Body of pancreas (tissue), 4 donors: ENCODE measurements around the gene PRODH.
"Not testable (repeated sequence)": the region's sequence is repeated elsewhere in the genome, so short reads cannot be mapped to it uniquely, and the experiment has no call there.

Experiments
- POLR2A ChIP-seq, 3 donors: fragments of 450-650 bp; IDR thresholded peaks; one replicate each; pipeline ENCODE4 v1.6.1; 2016; ENCODE audit warnings: antibody characterized with exemption in 3 of 3, mild to moderate bottlenecking in 2 of 3
- TF ChIP-seq, protein P1 (sequence below), 7 experiments: fragments of 450-650 bp in 4 of 7; fragments of 200-600 bp in 3 of 7; sonication (generic) in 3 of 7; IDR thresholded peaks; one replicate each; pipeline ENCODE4 v1.5.1; 2016 to 2019; ENCODE audit warnings: antibody characterized with exemption in 7 of 7

DNA sequence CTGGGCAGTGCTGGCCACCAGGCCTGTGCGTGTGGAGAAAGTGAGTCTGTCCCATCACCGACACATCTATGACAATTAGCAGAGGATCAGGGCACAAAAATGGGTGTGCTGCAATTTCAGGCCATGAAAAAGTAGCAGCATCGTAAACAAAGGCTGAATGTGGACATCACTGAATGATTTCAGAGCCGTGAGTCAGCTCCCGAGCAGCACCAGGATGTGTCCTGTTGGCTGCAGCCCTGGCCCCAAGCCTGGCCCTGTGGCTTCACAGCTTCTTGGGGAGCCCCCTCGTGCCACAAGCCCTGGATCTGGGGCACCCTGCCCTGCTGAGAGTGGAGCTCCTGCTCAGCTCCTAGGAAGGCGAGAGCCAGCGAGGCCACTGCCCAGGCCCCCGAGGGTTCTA, 20.5 kb downstream of the PRODH start:
- TF ChIP-seq, protein P1, sequence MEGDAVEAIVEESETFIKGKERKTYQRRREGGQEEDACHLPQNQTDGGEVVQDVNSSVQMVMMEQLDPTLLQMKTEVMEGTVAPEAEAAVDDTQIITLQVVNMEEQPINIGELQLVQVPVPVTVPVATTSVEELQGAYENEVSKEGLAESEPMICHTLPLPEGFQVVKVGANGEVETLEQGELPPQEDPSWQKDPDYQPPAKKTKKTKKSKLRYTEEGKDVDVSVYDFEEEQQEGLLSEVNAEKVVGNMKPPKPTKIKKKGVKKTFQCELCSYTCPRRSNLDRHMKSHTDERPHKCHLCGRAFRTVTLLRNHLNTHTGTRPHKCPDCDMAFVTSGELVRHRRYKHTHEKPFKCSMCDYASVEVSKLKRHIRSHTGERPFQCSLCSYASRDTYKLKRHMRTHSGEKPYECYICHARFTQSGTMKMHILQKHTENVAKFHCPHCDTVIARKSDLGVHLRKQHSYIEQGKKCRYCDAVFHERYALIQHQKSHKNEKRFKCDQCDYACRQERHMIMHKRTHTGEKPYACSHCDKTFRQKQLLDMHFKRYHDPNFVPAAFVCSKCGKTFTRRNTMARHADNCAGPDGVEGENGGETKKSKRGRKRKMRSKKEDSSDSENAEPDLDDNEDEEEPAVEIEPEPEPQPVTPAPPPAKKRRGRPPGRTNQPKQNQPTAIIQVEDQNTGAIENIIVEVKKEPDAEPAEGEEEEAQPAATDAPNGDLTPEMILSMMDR (IDR thresholded peaks at IDR 0.05), result not testable (repeated sequence)
- not testable (repeated sequence) for TF ChIP-seq POLR2A (IDR thresholded peaks at IDR 0.05)
